ENCODE results near the gene NCBP3.
"Not testable (repeated sequence)": the region's sequence is repeated elsewhere in the genome, so short reads cannot be mapped to it uniquely, and the experiment has no call there.

Gene NCBP3

GRCh38 chr17:3810019-3810418, 36.0 kb downstream of the NCBP3 start:
- no peak for DNase-seq (ENCODE audit: low read depth)

DNA sequence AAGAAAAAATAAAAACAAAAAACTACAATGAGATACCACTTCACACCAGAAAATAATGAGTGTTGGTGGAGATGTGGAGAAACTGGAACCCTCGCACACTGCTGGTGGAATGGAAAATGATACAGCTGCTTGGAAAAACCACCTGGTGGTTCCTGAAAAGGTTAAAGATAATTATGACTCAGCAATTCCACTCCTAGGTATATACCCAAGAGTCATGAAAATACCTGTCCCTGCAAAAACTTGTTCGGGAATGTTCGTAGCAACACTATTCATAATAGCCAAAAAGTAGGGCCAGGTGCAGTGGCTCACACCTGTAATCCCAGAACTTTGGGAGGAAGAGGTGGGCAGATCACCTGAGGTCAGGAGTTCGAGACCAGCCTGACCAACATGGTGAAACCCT, 36.9 kb downstream of the NCBP3 start:
- DNase-seq (ENCODE audit: low read depth): no peak

GRCh38 chr17:3808701-3809100, 37.3 kb downstream of the NCBP3 start:
- DNase-seq (ENCODE audit: low read depth): no peak

DNA sequence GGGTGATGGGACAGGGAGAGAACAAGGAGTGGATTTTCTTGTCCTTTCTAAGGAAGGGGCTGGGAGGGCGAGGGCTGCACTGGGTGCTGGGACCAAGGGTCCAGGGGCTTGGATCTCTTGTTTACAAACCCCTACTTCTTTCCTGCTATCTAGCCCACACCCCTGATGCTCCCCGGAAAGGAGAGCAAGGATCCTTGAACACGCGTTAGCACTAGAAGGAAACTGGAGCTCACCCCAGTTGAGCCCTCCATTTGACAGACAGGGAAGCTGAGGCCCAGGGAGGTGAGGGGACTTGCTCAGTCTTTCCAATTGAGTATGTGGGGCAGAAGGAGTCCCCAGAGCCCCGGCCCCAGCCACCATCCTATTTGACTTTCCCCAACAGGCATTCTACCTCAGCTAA, 40.5 kb downstream of the NCBP3 start:
- no peak for DNase-seq (ENCODE audit: low read depth)

GRCh38 chr17:3804503-3804931, 41.5 kb downstream of the NCBP3 start:
- no peak for DNase-seq (ENCODE audit: low read depth)

- DNase-seq (ENCODE audit: low read depth): no peak
These were observed 42.8 kb downstream of the NCBP3 start for GRCh38 chr17:3803308-3803640.

DNA sequence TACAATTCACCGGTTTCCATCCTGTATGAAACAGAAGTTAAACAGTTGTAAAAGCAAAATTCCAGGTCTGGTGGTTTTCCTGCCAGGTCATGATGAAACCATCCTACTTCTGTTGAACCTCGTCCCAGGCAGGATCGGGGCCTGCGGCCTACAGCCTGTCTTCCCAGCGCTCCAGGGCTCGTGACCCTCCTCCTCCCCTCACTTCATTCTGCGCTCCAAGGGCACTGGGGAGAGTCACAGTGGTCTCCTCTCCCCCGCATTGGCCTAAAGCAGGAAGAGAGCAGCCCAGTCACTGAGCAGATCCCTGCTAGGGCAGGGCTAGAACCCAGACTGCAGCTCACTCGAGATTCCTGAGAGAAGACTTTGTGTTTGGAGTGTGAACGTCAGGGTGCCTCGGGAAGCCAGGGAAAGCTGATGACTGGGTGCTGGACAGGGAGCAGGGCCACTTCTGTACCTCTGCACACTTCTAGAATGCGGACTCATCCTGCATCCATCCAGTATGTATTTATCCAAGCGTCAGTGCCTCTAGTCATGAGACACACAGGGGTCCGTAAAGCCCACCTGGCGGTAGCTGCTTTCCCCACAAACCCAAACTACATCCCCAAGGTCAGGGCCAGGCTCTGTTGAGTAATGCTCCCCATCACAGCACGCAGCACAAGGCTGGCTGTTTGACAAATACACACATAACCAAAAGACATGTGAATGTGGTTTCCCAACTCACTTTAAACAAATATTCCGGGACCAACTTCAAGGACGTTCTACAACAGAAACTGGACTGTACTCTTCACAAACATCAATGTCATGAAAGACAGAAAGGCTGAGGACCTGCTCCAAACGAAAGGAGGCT, 43.4 kb downstream of the NCBP3 start:
- DNase-seq (ENCODE audit: low read depth): no peak

GRCh38 chr17:3801792-3802191, 44.3 kb downstream of the NCBP3 start:
- no peak for DNase-seq (ENCODE audit: low read depth)

GRCh38 chr17:3801347-3801746, 44.7 kb downstream of the NCBP3 start:
- DNase-seq (ENCODE audit: low read depth): no peak

GRCh38 chr17:3800362-3801271, 45.4 kb downstream of the NCBP3 start, which contains the start of gene ITGAE:
TSS of gene ITGAE (minus strand) at chr17:3801188. CDS start at chr17:3801144, 44 bp downstream.
- no peak for DNase-seq (ENCODE audit: low read depth)

DNA sequence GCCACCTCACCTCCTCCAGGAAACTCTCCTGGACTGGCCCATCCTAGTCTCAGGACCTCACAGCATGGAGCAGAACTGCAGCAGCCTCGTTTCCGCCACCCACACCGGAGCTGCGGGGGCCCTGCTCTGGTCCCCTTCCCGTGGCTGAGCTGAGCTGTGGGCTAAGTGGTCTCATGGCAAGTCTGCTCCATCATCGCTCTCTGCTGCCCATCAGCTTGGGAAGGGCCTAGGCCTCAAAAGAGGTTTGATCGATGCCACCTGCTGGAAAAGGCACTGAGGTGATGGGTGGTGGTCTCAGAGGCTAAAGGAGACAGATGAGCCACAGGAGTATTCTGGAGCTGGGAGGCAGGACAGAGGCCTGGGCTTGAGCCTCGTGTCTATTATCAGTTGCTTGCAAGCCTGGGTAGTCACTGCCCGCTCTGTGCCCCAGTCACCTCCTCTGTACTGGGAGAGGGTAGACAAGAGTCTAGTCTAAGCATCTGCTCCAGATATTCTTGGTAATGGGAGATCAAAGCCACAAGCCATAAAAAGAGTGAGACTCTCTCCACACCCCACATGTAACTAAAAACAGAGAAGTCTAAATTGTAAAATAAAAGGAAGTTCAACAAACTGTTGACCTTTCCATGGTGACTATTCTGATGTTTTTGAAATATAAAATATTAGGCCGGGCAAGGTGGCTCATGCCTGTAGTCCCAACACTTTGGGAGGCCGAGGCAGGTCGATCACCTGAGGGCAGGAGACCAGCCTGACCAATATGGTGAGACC, 46.7 kb downstream of the NCBP3 start:
- no peak for DNase-seq (ENCODE audit: low read depth)

- DNase-seq (ENCODE audit: low read depth): no peak
These were observed 47.5 kb downstream of the NCBP3 start for GRCh38 chr17:3798273-3799180.

- no peak for DNase-seq (ENCODE audit: low read depth)
These were observed 49.2 kb downstream of the NCBP3 start for GRCh38 chr17:3796822-3797170.

- DNase-seq (ENCODE audit: low read depth): peak; percentile 84
These were observed 49.8 kb downstream of the NCBP3 start for GRCh38 chr17:3796110-3796821.

- no peak for DNase-seq (ENCODE audit: low read depth)
These were observed 50.5 kb downstream of the NCBP3 start for GRCh38 chr17:3795390-3796102.

GRCh38 chr17:3794557-3795389, 51.3 kb downstream of the NCBP3 start:
- peak; percentile 67 for DNase-seq (ENCODE audit: low read depth)

DNA sequence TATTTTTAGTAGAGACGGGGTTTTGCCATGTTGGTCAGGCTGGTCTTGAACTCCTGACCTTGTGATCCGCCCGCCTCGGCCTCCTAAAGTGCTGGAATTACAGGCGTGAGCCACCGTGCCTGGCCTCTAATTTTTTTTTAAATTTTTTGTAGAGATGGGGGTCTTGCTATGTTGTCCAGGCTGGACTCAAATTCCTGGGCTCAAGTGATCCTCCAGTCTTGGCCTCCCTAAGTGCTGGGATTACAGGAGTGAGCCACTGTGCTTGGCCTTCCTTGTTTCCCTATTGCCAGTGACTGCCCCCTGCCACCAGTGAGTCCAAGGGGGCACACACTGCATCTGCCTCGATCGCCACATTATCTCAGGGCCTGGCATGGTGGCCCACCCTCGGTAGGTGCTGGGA, 51.9 kb downstream of the NCBP3 start:
- not testable (repeated sequence) for DNase-seq (ENCODE audit: low read depth)

GRCh38 chr17:3793258-3793657, 52.8 kb downstream of the NCBP3 start:
- DNase-seq (ENCODE audit: low read depth): not testable (repeated sequence)

- no peak for DNase-seq (ENCODE audit: low read depth)
These were observed 53.6 kb downstream of the NCBP3 start for GRCh38 chr17:3792481-3792880.

All from stimulated activated CD8-positive, alpha-beta memory T cell treated with anti-CD3 and anti-CD28 coated beads, Interleukin-12 subunit alpha, Interleukin-12 subunit beta, amount 100 ng/mL, for 4 hours (primary cell).